HT1080 (cell line): ENCODE data around the gene TTC34. TPM values are rescaled to one million over a fixed set of nuclear protein-coding genes. Genes with fewer than 3 reads are reported as not detected.

ENCODE experiments used
- DNase-seq: peaks from one replicate; pipeline ENCODE4 v3.0.0-alpha.2; 2015; ENCODE audit warnings: low read depth
- total RNA-seq: library from RNA; depleted of rRNA; stranded (reverse); fragments of >200 nt; shearing (Covaris generic); gene quantifications from 2 replicates; pipeline ENCODE4 v1.2.3, GENCODE V29; 2014

TTC34 gene
- total RNA-seq, 1 experiment from 2014 or later: 0.10 TPM

GRCh38 chr1:2643414-2644077 is 157.9 kb downstream of the TTC34 start:
- DNase-seq: no peak

DNA sequence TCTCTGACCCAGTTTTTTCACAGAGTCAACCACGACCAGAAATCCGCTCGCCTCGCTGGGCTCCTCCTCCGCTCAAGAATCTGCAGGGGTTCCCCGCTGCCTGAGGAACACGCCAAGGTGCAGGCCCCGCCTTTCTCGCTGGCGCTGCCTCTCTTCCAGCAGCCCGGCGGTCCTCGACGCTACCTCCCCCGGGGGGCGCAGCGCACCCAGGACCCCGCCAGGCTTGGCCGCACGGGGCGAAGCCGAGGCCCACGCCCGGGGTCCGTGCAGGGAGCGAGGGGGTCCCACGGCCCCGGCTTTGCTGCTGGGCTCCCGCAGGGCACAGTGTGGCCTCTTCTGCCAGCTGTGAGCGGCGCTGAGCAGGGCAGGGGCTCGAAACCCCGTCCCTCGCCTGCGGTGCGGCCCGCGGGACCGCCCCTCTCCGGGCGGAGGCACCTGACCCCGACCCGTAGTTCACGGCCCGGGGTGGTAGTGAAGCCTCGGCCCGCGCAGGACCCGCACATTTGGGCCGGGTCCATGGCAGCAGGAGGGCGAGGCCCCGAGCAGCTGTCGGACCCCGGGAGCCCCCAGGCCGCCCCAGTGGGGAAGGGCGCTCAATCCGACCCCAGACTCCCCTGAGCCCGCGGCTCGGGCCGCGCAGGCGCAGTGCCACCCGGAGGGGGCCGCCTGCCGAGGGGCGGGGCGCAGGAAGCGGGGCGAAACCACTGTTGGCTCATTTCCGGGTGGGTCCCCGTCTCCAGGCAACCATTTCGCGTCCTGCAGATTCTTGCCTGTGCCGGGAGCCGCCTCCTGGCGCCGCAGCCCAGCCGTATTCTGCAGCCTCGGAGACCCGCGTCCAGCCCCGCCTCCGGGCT is 158.7 kb downstream of the TTC34 start:
- DNase-seq: peak; percentile 82

DNA sequence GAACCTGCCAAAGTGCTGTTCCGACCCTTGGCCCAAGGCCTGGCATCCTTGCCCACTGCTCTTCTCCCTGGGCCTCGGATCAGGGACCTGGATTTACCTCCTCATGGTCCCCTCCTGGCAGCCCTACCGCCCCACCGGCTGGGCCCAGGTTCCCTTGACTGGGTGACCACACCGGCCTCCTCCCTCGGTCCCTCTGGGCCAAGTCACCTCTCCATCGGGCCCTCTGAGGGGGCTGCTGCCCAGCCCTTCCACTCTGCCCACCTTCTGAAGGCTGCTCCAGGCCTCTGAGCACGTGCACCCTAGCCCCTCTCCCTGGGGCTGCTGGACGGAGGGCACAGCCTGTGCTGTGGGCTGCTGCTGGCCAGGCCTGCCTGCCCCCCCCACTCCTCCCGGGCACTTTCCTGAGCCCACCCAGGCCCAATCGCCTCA is 159.3 kb downstream of the TTC34 start:
- no peak for DNase-seq

- no peak for DNase-seq
Measured at GRCh38 chr1:2641381-2642130, 159.9 kb downstream of the TTC34 start.

DNA sequence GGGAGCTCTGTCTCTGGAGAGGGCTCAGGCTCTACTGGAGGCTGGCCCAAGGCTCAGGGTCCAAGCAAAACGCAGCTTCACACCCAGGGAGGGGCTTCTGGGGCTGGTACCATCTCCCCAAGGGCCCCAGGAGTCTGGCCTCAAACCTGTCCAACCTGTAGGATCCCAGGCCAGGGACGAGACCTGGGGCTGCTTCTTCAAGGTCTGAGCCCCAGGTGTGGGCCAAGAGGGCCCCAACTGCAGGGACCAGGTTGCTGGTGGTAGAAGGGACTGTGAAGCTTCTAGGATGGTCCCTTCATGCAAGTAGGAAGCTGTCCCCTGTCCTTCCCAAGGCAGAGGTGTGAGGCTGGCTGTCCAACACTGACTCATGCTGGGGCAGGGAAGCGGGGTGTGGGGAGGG is 160.9 kb downstream of the TTC34 start:
- DNase-seq: no peak

- DNase-seq: no peak
Measured at GRCh38 chr1:2639607-2640521, 161.6 kb downstream of the TTC34 start.

- DNase-seq: no peak
Measured at GRCh38 chr1:2639203-2639602, 162.3 kb downstream of the TTC34 start.

DNA sequence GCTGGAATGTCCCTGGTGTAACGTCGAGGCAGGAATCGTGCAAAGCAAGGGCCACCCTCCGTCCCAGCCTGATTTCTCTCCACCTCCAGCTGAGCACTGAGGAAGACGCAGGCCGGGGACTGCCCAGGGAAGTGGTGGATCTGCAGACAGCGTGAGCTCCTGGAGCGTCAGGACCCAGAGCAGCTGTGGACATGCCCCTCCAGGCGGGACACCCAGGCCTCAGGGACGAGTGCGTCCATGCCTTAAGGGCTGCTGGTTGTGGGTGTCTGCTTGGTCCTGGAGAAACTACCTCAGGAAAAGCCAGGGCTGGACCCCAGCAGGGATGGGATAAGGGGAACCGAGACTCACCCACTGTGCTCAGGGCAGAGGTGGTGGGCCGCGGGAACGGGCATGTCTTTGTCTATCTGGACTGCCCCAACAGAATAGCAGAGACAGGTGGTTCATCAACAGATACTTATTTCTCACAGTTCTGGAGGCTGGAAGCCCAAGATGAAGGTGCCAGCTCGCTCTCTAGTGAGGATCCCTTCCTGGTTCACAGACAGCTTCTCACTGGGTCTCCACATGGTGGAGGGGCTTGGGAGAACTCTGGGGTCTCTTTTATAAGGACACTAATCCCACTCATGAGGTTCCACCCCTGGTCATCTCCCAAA is 162.9 kb downstream of the TTC34 start:
- DNase-seq: no peak

DNA sequence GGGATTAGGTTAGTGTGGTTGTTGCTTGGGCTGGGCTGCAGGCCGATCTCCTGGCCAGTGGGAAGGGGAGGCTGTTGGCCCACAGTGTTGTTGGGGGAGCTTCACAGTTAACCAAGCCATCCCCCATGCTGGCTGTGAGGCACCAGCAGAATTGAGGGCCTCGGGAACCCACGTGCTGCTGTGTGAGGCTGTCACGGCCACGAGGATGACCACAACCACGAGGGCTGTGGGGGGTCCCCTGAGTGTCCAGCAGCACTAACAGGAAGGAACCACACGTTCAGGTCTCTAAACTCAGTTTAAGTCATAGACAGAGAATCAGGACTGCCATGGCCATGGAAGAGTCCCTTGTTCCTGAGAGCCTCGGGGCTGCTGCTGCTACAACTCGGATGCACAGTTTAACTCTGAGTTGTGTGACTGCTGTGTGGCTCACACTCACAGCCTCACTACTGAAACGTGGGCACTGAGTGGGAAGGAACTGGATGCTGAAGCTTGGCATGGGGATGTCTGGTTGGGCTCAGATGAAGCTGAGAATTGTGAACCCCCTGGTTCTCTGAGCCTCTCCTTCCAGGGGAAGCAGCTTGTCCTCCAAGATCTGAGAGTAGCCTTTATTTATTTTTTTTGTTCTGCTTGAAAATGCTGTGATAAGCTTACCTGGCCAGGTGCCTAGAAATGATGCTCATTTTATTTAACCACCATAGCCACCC is 163.9 kb downstream of the TTC34 start:
- no peak for DNase-seq

DNA sequence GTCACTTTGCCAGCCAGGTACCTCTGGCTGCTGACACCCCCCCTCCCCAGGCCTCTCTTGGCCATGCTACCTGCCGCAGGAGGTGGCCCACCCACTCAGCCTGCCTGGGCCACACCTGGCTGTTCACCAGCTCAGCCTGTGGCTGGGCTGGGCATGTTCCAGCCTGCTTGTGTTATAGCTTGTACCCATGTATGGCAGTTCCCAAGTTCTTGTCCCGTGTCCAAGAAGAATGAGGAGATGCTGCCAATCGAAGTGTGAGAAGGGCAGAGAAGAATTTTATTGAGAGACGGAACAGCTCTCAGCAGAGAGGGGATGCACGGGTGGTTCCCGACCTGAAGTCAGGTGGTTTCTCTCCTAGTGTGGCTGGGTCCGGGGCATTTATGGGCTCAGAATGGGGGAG is 164.8 kb downstream of the TTC34 start:
- DNase-seq: no peak

GRCh38 chr1:2635361-2636010 is 166.0 kb downstream of the TTC34 start:
- no peak for DNase-seq

- no peak for DNase-seq
Measured at GRCh38 chr1:2633936-2634491, 167.5 kb downstream of the TTC34 start.

DNA sequence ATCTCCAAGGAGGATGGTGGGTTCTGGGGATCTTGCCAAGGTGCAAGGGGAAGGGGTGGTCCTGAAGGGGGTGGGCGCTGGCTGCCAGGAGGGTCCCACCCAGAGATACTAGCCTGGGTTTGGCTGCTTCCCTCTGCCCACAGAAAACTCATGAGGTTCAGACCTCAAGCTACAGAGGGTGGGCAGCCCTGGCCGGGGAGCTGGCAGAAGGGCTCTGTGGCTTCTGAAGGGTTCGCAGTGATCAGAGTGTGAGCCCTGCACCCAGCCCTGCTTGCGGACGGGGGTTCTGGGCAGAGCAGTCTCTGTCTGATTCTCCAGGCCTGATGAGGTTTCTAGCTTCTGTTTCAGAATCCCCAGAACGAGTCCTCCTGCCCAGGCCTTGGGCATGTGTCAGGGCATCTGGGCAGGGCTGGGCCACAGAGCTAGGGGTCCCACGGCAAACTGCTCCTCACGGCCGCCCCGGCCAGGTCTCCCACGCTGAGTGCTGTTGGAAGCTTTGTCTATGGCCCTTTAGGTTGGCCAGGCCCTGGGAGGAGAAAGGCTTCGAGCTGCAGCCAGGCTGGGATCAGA is 168.0 kb downstream of the TTC34 start:
- no peak for DNase-seq

DNA sequence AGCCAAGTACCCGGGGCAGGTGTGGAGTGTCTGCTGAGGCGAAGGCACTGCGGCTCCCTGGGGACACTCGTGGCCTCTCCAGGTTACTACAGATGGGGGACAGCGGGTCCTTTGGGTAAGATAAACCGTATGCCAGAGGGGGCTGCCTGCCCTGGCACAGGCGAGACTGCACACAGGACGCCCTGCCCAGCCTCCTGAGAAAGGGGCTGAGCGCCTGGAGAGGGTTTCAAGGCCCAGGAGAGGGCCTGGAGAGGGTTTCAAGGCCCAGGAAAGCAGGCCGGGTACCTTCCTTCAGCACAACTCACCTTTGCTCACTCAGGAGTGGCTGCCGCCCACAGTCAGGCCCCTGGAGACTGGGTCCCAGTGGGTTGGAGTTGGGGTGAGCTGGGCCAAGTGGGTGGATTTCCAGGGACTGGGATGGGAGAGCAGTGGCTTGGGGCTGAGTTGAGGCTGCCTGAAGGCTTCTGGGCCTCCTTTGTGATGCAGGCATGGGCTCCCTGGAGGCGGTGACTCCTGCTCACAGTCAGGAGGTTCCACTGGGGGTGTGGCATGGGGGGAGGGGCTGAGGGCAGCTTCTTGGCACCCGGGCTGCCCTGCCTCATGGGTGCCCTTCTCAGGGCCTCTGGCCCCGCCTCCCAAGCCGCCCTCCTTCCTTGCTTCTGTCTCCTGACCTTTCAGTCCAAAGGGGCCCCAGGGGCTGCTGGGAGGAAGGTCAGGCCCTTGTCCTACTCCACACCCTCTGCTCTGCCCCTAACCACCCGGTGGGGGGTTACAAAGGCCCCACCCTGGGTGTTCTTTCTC is 168.7 kb downstream of the TTC34 start, which contains the start of gene MMEL1:
MMEL1 (minus strand) TSS at position 456 of the 801 bp plus-strand sequence. CDS start 3,532 bp downstream, outside the sequence.
- DNase-seq: no peak

- DNase-seq: no peak
Measured at GRCh38 chr1:2632051-2632430, 169.5 kb downstream of the TTC34 start.

DNA sequence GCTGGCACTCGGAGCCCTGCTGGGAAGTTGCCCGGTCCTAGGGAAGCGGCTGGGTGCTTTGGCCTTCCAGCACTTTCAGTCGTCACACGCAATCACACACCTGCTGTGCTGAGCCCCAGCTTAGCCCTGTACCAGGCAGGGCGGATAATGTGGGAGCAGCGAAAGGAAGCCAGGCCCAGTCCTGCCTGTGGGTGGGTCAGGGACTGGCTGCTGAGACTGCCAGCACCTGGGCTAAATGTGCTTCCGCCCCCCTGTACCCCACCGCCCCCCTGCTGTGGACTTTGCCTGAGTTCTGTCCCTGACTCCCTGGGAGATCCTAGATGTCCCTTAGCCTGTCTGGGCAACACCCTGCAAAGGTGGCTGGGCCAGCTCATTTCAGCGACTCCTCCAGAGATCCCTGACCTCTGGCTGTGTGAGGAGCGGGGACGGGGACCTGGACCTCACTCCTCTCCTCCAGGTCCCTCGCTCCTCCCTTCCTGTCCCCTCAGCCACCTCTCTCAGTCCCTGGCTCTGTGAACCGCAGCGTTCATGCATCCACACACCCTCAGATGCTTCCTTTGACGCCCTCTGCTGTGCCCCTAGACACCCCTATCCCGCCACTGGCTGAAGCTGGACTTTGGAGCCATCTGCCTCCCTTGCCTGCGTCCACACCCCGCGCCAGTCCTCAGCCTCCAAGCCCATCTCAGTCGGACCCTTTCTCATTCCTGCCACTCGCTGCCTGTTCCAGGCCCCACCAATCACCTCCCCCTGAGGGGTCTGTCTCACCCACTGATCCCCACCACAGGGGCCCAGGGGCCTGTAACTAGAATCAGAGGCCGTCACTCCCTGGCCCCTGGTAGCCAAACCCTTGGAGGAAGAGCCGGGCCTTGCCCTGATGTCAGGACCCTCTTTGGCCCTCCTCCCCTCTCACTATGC is 170.1 kb downstream of the TTC34 start:
- no peak for DNase-seq
